Measurements from ENCODE around the gene CRYL1. TPM values are rescaled to one million over a fixed set of nuclear protein-coding genes. Genes with fewer than 3 reads are reported as not detected.

The CRYL1 gene
- polyA plus RNA-seq, 2 of the 4 experiments (the other 2 are of a cell fraction), result 4.1 to 17.4 TPM

DNA sequence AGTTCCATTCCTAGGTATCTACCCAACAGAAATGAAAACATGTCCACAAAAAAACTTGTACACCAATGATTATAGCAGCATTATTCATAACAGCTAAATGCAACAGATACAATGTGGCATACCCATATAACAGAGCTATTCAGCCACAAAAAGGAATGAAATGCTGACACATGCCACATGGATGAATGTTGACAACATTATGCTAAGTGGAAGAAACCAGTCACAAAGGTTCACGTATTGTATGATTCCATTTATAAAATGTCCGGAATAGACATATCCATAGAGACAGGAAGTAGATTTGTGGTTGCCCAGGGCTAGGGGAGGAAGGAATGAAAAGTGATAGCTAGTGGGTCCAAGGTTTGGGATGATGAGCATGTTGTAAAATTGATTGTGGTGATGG lies 10.8 kb downstream of the CRYL1 start:
- ChIA-PET CTCF (interaction anchor here (1.6 kb wide), 1 partner anchor 20 kb away, joined by 4 read pairs; no protein-coding TSS in a partner anchor), POLR2A (no interaction called here)
- H3K9me3 ChIP-seq, result no peaks in the 10 kb centered on the region
- ATAC-seq (no peak), FAIRE-seq (no peak), DNase-seq (ENCODE audit: low read depth in 1 of 2, low spot score in 1 of 2) (no peak)
- TF ChIP-seq TFCP2L1 (CRISPR knock-in tag; IDR thresholded peaks at IDR 0.05) (no peak), POLR2A (IDR thresholded peaks at IDR 0.05; ENCODE audit: low read length) (no peak), MAZ (IDR thresholded peaks at IDR 0.05; ENCODE audit: borderline replicate concordance, low read depth, low read length) (no peak), POLR2AphosphoS2 (conservative IDR thresholded peaks at IDR 0.05; ENCODE audit: low read length) (no peak), NFE2L2 (conservative IDR thresholded peaks at IDR 0.05; ENCODE audit: low read length) (no peak), MYC (IDR thresholded peaks at IDR 0.05; ENCODE audit: borderline replicate concordance, low read length) (no peak), TP53 (CRISPR knock-in tag; IDR thresholded peaks at IDR 0.05) (no peak), SREBF2 (IDR thresholded peaks at IDR 0.05) (no peak), CEBPB (IDR thresholded peaks at IDR 0.05) (no peak), KDM1A (IDR thresholded peaks at IDR 0.05; ENCODE audit: low read depth) (no peak), BCL3 (IDR thresholded peaks at IDR 0.05) (no peak)
- no peaks in the 10 kb centered on the region for H3K4me1 ChIP-seq
- H3K4me2 ChIP-seq, result no peak overlapping the region
- no peak overlapping the region for H3K27ac ChIP-seq
- no peak overlapping the region for H3K4me3 ChIP-seq
- WGBS (ENCODE audit: missing lambda C conversion rate), result 100% methylated on average over 2 of the region's 2 CpGs

- no peak for ATAC-seq
- ChIA-PET POLR2A (no interaction called here), CTCF (interaction anchor here (0.6 kb wide), 1 partner anchor 669 kb away, joined by 4 read pairs; no protein-coding TSS in a partner anchor)
- Histone ChIP-seq H3K27ac (no peak overlapping the region), H3K4me1 (no peaks in the 10 kb centered on the region), H3K9me3 (no peaks in the 10 kb centered on the region), H3K4me2 (no peak overlapping the region), H3K4me3 (no peak overlapping the region)
- WGBS (ENCODE audit: missing lambda C conversion rate), result 72% methylated on average over 4 of the region's 4 CpGs
- TF ChIP-seq NFE2L2 (conservative IDR thresholded peaks at IDR 0.05; ENCODE audit: low read length) (no peak), HOXA7 (CRISPR knock-in tag; IDR thresholded peaks at IDR 0.05) (no peak), HOXB5 (CRISPR knock-in tag; IDR thresholded peaks at IDR 0.05) (no peak), CTCF (IDR thresholded peaks at IDR 0.05) (no peak), RARB (CRISPR knock-in tag; IDR thresholded peaks at IDR 0.05) (no peak), SMC3 (IDR thresholded peaks at IDR 0.05) (no peak), NR3C1 (IDR thresholded peaks at IDR 0.05) (no peak), HES2 (IDR thresholded peaks at IDR 0.05) (no peak), TP53 (CRISPR knock-in tag; IDR thresholded peaks at IDR 0.05) (no peak), POLR2A (IDR thresholded peaks at IDR 0.05; ENCODE audit: low read length) (no peak)
- TF ChIP-seq, protein P1, sequence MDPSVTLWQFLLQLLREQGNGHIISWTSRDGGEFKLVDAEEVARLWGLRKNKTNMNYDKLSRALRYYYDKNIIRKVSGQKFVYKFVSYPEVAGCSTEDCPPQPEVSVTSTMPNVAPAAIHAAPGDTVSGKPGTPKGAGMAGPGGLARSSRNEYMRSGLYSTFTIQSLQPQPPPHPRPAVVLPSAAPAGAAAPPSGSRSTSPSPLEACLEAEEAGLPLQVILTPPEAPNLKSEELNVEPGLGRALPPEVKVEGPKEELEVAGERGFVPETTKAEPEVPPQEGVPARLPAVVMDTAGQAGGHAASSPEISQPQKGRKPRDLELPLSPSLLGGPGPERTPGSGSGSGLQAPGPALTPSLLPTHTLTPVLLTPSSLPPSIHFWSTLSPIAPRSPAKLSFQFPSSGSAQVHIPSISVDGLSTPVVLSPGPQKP (IDR thresholded peaks at IDR 0.05; ENCODE audit: low read depth, low read length), result no peak
- TF ChIP-seq, protein P2, sequence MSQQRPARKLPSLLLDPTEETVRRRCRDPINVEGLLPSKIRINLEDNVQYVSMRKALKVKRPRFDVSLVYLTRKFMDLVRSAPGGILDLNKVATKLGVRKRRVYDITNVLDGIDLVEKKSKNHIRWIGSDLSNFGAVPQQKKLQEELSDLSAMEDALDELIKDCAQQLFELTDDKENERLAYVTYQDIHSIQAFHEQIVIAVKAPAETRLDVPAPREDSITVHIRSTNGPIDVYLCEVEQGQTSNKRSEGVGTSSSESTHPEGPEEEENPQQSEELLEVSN (IDR thresholded peaks at IDR 0.05; ENCODE audit: borderline replicate concordance, low read depth), result no peak
- TF ChIP-seq, protein P3, sequence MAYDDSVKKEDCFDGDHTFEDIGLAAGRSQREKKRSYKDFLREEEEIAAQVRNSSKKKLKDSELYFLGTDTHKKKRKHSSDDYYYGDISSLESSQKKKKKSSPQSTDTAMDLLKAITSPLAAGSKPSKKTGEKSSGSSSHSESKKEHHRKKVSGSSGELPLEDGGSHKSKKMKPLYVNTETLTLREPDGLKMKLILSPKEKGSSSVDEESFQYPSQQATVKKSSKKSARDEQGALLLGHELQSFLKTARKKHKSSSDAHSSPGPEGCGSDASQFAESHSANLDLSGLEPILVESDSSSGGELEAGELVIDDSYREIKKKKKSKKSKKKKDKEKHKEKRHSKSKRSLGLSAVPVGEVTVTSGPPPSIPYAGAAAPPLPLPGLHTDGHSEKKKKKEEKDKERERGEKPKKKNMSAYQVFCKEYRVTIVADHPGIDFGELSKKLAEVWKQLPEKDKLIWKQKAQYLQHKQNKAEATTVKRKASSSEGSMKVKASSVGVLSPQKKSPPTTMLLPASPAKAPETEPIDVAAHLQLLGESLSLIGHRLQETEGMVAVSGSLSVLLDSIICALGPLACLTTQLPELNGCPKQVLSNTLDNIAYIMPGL (CRISPR knock-in tag; IDR thresholded peaks at IDR 0.05; ENCODE audit: borderline replicate concordance), result no peak
- DNase-seq (ENCODE audit: low read depth in 1 of 2, low spot score in 1 of 2), result no peak
- no peak for FAIRE-seq
Observed at GRCh38 chr13:20513466-20513995, 12.1 kb downstream of the CRYL1 start.
